Activated CD8-positive, alpha-beta memory T cell treated with anti-CD3 and anti-CD28 coated beads, Interleukin-2, amount 50 U/mL, for 4 hours (primary cell): ENCODE measurements around the gene DYRK1B.

ENCODE experiments used
- DNase-seq: peaks from one replicate; pipeline ENCODE4 v3.0.0-alpha.2; 2020

Gene DYRK1B

GRCh38 chr19:39807846-39808364 is 26.1 kb downstream of the DYRK1B start:
- DNase-seq: no peak

GRCh38 chr19:39805104-39805503 is 28.9 kb downstream of the DYRK1B start:
- no peak for DNase-seq

GRCh38 chr19:39802958-39803357 is 31.0 kb downstream of the DYRK1B start:
- no peak for DNase-seq

GRCh38 chr19:39797083-39797482 is 36.9 kb downstream of the DYRK1B start:
- no peak for DNase-seq

- no peak for DNase-seq
These were observed 37.9 kb downstream of the DYRK1B start for GRCh38 chr19:39796000-39796498.

GRCh38 chr19:39795001-39795400 is 39.0 kb downstream of the DYRK1B start:
- DNase-seq: no peak

GRCh38 chr19:39792999-39793546 is 40.9 kb downstream of the DYRK1B start:
- peak; percentile 75 for DNase-seq

GRCh38 chr19:39788244-39788643 is 45.7 kb downstream of the DYRK1B start:
- no peak for DNase-seq

GRCh38 chr19:39780894-39781293 is 53.1 kb downstream of the DYRK1B start:
- no peak for DNase-seq

- DNase-seq: no peak
These were observed 55.2 kb downstream of the DYRK1B start, which contains the start of gene LEUTX for GRCh38 chr19:39778763-39779162. Gene LEUTX, plus strand, starts transcription at chr19:39778854. Its CDS starts 67 bp downstream, at chr19:39778921.
